K562 (cell line): ENCODE measurements around the gene ULK2. TPM values are rescaled to one million over a fixed set of nuclear protein-coding genes. Genes with fewer than 3 reads are reported as not detected.

Experiments
- ATAC-seq: fragments of 200-7000 bp; cut with Tn5 transposase; 3 replicates; pipeline ENCODE4 v1.9.1; 2020; ENCODE audit warnings: moderate library complexity
- BruUV-seq: library from RNA; stranded (reverse); fragments of 400-500 nt; replicated peaks from 2 replicates; lab custom pipeline; 2021; lab: Mats Ljungman, UMichigan
- CTCF ChIA-PET: fragments of 300-600 bp; formaldehyde crosslinking; extraction: SDS; loops from one replicate; lab custom pipeline; 2021; ENCODE audit warnings: low intra/inter-chr PET ratio; lab: Yijun Ruan, JAX
- POLR2A ChIA-PET: fragments of 300-600, 350-650 bp; sonication (Branson Sonifier 250); formaldehyde crosslinking; extraction: SDS; loops from one replicate; lab custom pipeline; 2021; ENCODE audit warnings: antibody characterized with exemption, inconsistent platforms; lab: Yijun Ruan, JAX
- DNase-seq, 4 experiments: peaks; one replicate each; pipeline versions ENCODE4 v3.0.0 to v3.0.0-alpha.2; 2011 to 2018; ENCODE audit warnings: low spot score in 3 of 4, mixed read lengths in 3 of 4; ENCODE audit errors: extremely low read depth in 1 of 4
- FAIRE-seq: peaks from 2 replicates; lab custom pipeline; 2011; peaks lifted over from hg19 to GRCh38; lab: Jason Lieb, UNC
- H2AFZ ChIP-seq: 2 replicates; pipeline ENCODE4 v1.6.0; 2011; ENCODE audit warnings: low read depth, low read length, control low read depth, inconsistent platforms
- H3K27ac ChIP-seq: fragments of 200-600 bp; 3 replicates; pipeline ENCODE4 v1.8.0; 2011; ENCODE audit warnings: low read depth, mild to moderate bottlenecking, control low read depth, inconsistent platforms, low read length, moderate library complexity, mixed read lengths; ENCODE audit errors: extremely low read depth
- H3K27me3 ChIP-seq, 2 experiments: fragments of 300-600 bp in 1 of 2; 2 replicates in 1 of 2; 3 replicates in 1 of 2; pipeline versions ENCODE4 v1.6.0 to v1.8.0; 2011; ENCODE audit warnings: inconsistent platforms in 2 of 2, low read length in 2 of 2, mild to moderate bottlenecking in 1 of 2, mixed read lengths in 1 of 2, moderate library complexity in 1 of 2; ENCODE audit not compliant: control insufficient read depth in 2 of 2, insufficient read depth in 2 of 2
- H3K36me3 ChIP-seq: fragments of 300-600 bp; 3 replicates; pipeline ENCODE4 v1.8.0; 2011; ENCODE audit warnings: mild to moderate bottlenecking, low read length, inconsistent platforms; ENCODE audit not compliant: control insufficient read depth, insufficient read depth
- H3K4me1 ChIP-seq, 2 experiments: fragments of 200-600 bp in 1 of 2; replicated peaks in 1 of 2; 2 replicates in 1 of 2; 3 replicates in 1 of 2; pipeline versions ENCODE4 v1.5.1 to v1.8.0; 2011; ENCODE audit warnings: inconsistent platforms in 2 of 2, low read length in 2 of 2, mild to moderate bottlenecking in 1 of 2, mixed read lengths in 1 of 2, moderate library complexity in 1 of 2; ENCODE audit not compliant: control insufficient read depth in 2 of 2, insufficient read depth in 2 of 2
- H3K4me2 ChIP-seq: 2 replicates; pipeline ENCODE4 v1.6.1; 2011; ENCODE audit warnings: low read length, control low read depth, inconsistent platforms, mixed read lengths; ENCODE audit not compliant: insufficient read depth
- H3K4me3 ChIP-seq: fragments of 200-600 bp; sonication (generic), shearing (Covaris generic); 2 replicates; pipeline ENCODE4 v1.5.1; 2016; ENCODE audit warnings: control low read depth, inconsistent platforms
- H3K79me2 ChIP-seq: fragments of 200-600 bp; 3 replicates; pipeline ENCODE4 v1.8.0; 2011; ENCODE audit warnings: low read length, inconsistent platforms; ENCODE audit not compliant: control insufficient read depth, insufficient read depth
- H3K9ac ChIP-seq, 2 experiments: 2 replicates each; pipeline versions ENCODE4 v1.6.0 to v1.6.1; 2011; ENCODE audit warnings: low read depth in 2 of 2, low read length in 2 of 2, control low read depth in 1 of 2, inconsistent platforms in 1 of 2, mild to moderate bottlenecking in 1 of 2, mixed read lengths in 1 of 2; ENCODE audit not compliant: insufficient read depth in 1 of 2
- H3K9me1 ChIP-seq: one replicate; pipeline ENCODE4 v1.6.0; 2011; ENCODE audit warnings: inconsistent platforms, mild to moderate bottlenecking, low read length, moderate library complexity; ENCODE audit not compliant: control insufficient read depth, insufficient read depth
- H3K9me3 ChIP-seq: replicated peaks from 2 replicates; pipeline ENCODE4 v1.5.1; 2011; ENCODE audit warnings: low read depth, low read length, inconsistent platforms; ENCODE audit not compliant: control insufficient read depth, insufficient read depth
- H4K20me1 ChIP-seq: replicated peaks from 2 replicates; pipeline ENCODE4 v1.6.1; 2011; ENCODE audit warnings: low read length, inconsistent platforms, mixed read lengths; ENCODE audit not compliant: control insufficient read depth, insufficient read depth
- CBX1 ChIP-seq: sonication (generic); IDR thresholded peaks from 2 replicates; pipeline ENCODE4 v1.6.1; 2016; ENCODE audit warnings: antibody characterized with exemption, low read depth, mild to moderate bottlenecking
- PHF20 ChIP-seq: fragments of 450-650 bp; IDR thresholded peaks from 2 replicates; pipeline ENCODE4 v1.6.1; 2018; ENCODE audit not compliant: partially characterized antibody
- ZNF217 ChIP-seq: sonication (generic); formaldehyde crosslinking; IDR thresholded peaks from 2 replicates; pipeline ENCODE4 v1.8.0; 2022; ENCODE audit warnings: mild to moderate bottlenecking, missing genetic modification reagents
- ZNF311 ChIP-seq: fragments of 250-450 bp; sonication (Bioruptor Pico); IDR thresholded peaks from 2 replicates; pipeline ENCODE4 v1.4.0; 2020; ENCODE audit warnings: mild to moderate bottlenecking, moderate library complexity
- WGBS: fragments of 100-300 bp; shearing (Covaris generic); methylation state at CpG from one replicate; pipeline ENCODE4 v1.1.6; 2016; ENCODE audit warnings: low coverage, mixed read lengths; ENCODE audit not compliant: insufficient coverage; ENCODE audit errors: missing lambda C conversion rate; 5-methylcytosine and 5-hydroxymethylcytosine counted together
- in situ Hi-C: fragments of 300-500 bp; cut with MboI; formaldehyde crosslinking; loops from 4 replicates; pipeline ENCODE4 v1.15.0; 2018; ENCODE audit warnings: inconsistent platforms, mixed read lengths
- intact Hi-C: fragments of 100-400 bp; cut with micrococcal nuclease; formaldehyde crosslinking; loops from 2 replicates; pipeline ENCODE4 v1.14.2; 2022
- polyA plus RNA-seq, 8 experiments: library from polyadenylated mRNA; depleted of rRNA in 4 of 8; stranded (reverse) in 5 of 8; unstranded in 3 of 8; fragments of >200 nt; fragmentation: Nextera tagmentation in 2 of 8; fragmentation: Illumina TruSeq in 1 of 8; extraction: Ambion mirVana in 2 of 8; extraction: Trizol in 1 of 8; gene quantifications; 2 replicates each; pipeline versions ENCODE4 v1.2.1 to v1.2.3, GENCODE V29; 2011 to 2014; ENCODE audit warnings: inconsistent platforms in 1 of 8, missing spikeins in 1 of 8
- total RNA-seq, 7 experiments: library from RNA; depleted of rRNA in 6 of 7; stranded (reverse); fragments of >200 nt in 6 of 7; fragmentation: Illumina TruSeq in 2 of 7; extraction: Trizol in 2 of 7; gene quantifications; 2 replicates each; pipeline versions ENCODE4 v1.2.1 to v1.2.3, GENCODE V29; 2011 to 2021; ENCODE audit warnings: low replicate concordance in 1 of 7
- TF ChIP-seq, protein P1 (sequence below): fragments of 450-650 bp; conservative IDR thresholded peaks from 2 replicates; pipeline ENCODE4 v1.6.1; 2016; ENCODE audit warnings: missing genetic modification characterization, low read depth, mild to moderate bottlenecking, control low read depth, missing compliant biosample characterization

The ULK2 gene
- total and polyA plus RNA-seq, 9 of the 15 experiments (the other 6 are each of a cell fraction or from before 2014, with no cell fraction given) = 0.01 to 0.18 (median 0.07) TPM; not detected in 5

DNA sequence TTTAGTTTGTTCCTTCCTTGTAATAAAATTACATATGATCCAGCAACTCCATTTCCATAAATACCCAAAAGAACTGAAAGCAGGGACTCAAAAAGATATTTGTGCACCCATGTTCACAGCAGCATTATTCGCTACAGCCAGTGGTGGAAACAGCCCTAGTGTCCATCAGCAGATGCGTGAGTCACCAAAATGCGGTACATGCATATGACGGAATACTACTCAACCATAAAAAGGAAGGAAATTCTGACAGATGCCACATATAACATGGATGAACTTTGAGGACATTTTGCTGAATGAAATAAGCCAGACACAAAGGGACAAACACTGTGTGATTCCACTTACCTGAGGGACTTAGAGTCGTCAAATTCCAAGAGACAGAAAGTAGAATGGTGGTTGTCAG is 142.2 kb downstream of the ULK2 start:
- POLR2A ChIA-PET = no interaction called here
- no peak for FAIRE-seq
- H3K9me1 ChIP-seq = no peaks in the 10 kb centered on the region
- H3K79me2 ChIP-seq = no peaks in the 10 kb centered on the region
- BruUV-seq = no TSS peak
- no peak for TF ChIP-seq ZNF311
- TF ChIP-seq PHF20 = no peak
- TF ChIP-seq CBX1 = no peak
- TF ChIP-seq ZNF217 = no peak
- TF ChIP-seq, protein P1, sequence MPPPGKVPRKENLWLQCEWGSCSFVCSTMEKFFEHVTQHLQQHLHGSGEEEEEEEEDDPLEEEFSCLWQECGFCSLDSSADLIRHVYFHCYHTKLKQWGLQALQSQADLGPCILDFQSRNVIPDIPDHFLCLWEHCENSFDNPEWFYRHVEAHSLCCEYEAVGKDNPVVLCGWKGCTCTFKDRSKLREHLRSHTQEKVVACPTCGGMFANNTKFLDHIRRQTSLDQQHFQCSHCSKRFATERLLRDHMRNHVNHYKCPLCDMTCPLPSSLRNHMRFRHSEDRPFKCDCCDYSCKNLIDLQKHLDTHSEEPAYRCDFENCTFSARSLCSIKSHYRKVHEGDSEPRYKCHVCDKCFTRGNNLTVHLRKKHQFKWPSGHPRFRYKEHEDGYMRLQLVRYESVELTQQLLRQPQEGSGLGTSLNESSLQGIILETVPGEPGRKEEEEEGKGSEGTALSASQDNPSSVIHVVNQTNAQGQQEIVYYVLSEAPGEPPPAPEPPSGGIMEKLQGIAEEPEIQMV = no peak
- no peak for ATAC-seq
- in situ Hi-C loops (no loop called here), intact Hi-C loops (no loop called here)
- no peaks in the 10 kb centered on the region for H4K20me1 ChIP-seq
- H2AFZ ChIP-seq = no peak overlapping the region
- CTCF ChIA-PET = no interaction called here
- 0% methylated on average over 5 of the region's 5 CpGs for WGBS
- no peaks in the 10 kb centered on the region for H3K36me3 ChIP-seq
- H3K4me3 ChIP-seq = no peak overlapping the region
- H3K4me1 ChIP-seq = peaks cover 0 to 4% of the 10 kb centered on the region in 2 experiments; a peak in 2 of 5 replicates
- no peak for DNase-seq
- peaks cover 0 to 20% of the 10 kb centered on the region in 2 experiments; a peak in 2 of 5 replicates for H3K27me3 ChIP-seq
- H3K4me2 ChIP-seq = no peak overlapping the region
- no peaks in the 10 kb centered on the region for H3K9me3 ChIP-seq
- no peak overlapping the region for H3K9ac ChIP-seq
- no peak overlapping the region for H3K27ac ChIP-seq
